ENCODE data around the gene ADAMTS6.

ADAMTS6 gene

DNA sequence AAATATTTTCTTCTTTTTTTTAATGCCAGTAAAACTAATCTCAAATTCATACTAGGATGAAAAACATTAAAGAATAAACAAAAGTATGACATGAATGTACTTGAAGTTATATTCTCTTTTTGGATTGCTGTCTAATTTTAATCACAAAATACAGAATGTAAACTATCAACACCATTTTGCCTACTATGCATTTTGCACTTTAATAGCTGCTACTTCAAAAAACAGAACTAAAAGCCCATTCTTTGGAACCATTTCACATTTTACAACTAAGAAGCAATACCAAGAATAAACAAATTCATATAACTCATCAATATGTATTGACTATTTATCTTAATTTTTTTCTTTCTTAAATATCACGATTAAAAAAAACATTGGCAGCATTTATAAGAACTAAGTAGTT, 58.1 kb downstream of the ADAMTS6 start:
- no peak for DNase-seq (ENCODE audit: extremely low spot score)
- POLR2A ChIA-PET: no interaction called here
- TF ChIP-seq ELF4 (IDR thresholded peaks at IDR 0.05): no peak
- no peak for TF ChIP-seq SP1 (IDR thresholded peaks at IDR 0.05)
- no peak for TF ChIP-seq CTBP1 (IDR thresholded peaks at IDR 0.05; ENCODE audit: borderline replicate concordance)
- TF ChIP-seq FOXK2 (IDR thresholded peaks at IDR 0.05): no peak
- TF ChIP-seq TARDBP (IDR thresholded peaks at IDR 0.05): no peak
- no peak for TF ChIP-seq LEF1 (IDR thresholded peaks at IDR 0.05; ENCODE audit: borderline replicate concordance)
- TF ChIP-seq, protein P1, sequence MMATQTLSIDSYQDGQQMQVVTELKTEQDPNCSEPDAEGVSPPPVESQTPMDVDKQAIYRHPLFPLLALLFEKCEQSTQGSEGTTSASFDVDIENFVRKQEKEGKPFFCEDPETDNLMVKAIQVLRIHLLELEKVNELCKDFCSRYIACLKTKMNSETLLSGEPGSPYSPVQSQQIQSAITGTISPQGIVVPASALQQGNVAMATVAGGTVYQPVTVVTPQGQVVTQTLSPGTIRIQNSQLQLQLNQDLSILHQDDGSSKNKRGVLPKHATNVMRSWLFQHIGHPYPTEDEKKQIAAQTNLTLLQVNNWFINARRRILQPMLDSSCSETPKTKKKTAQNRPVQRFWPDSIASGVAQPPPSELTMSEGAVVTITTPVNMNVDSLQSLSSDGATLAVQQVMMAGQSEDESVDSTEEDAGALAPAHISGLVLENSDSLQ (IDR thresholded peaks at IDR 0.05): no peak
- no peak for TF ChIP-seq BHLHE40 (IDR thresholded peaks at IDR 0.05; ENCODE audit: borderline replicate concordance)
- no peak for TF ChIP-seq SUZ12 (IDR thresholded peaks at IDR 0.05)
- no peak for TF ChIP-seq FOXA1 (IDR thresholded peaks at IDR 0.05)
- no peak for TF ChIP-seq HDGF (IDR thresholded peaks at IDR 0.05; ENCODE audit: borderline replicate concordance)
- no peak for TF ChIP-seq NFRKB (IDR thresholded peaks at IDR 0.05)
- CTCF ChIA-PET: interaction anchor here (0.7 kb wide), 1 partner anchor 17 kb away, joined by 3 read pairs; no protein-coding TSS in a partner anchor

DNA sequence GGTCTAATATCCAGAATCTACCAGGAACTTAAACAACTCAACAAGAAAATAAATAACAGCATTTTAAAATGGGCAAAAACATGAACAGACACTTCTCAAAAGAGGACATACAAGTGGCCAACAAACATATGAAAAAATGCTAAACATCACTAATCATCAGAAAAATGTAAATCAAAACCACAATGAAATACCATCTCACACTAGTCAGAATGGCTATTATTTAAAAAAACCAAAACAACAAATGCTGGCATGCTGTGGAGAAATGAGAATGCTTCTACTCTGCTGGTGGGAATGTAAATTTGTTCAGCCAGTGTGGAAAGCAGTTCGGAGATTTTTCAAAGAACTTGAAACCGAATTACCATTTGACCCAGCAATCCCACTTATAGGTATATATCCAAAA, 63.1 kb downstream of the ADAMTS6 start:
- ChIA-PET CTCF (no interaction called here), POLR2A (no interaction called here)
- TF ChIP-seq L3MBTL2 (conservative IDR thresholded peaks at IDR 0.05) (no peak), SP1 (IDR thresholded peaks at IDR 0.05) (no peak), BHLHE40 (IDR thresholded peaks at IDR 0.05; ENCODE audit: borderline replicate concordance) (no peak), HDGF (IDR thresholded peaks at IDR 0.05; ENCODE audit: borderline replicate concordance) (no peak), CTBP1 (IDR thresholded peaks at IDR 0.05; ENCODE audit: borderline replicate concordance) (no peak), FOXA1 (IDR thresholded peaks at IDR 0.05) (no peak), FOXK2 (IDR thresholded peaks at IDR 0.05) (no peak), LEF1 (IDR thresholded peaks at IDR 0.05; ENCODE audit: borderline replicate concordance) (no peak), FOXM1 (IDR thresholded peaks at IDR 0.05; ENCODE audit: borderline replicate concordance) (no peak), NFRKB (IDR thresholded peaks at IDR 0.05) (no peak), ZNF384 (IDR thresholded peaks at IDR 0.05) (no peak), ELF4 (IDR thresholded peaks at IDR 0.05) (no peak), ARNT (IDR thresholded peaks at IDR 0.05) (no peak), TARDBP (IDR thresholded peaks at IDR 0.05) (no peak), SUZ12 (IDR thresholded peaks at IDR 0.05) (no peak)
- TF ChIP-seq, protein P1 (IDR thresholded peaks at IDR 0.05): no peak
- DNase-seq (ENCODE audit: extremely low spot score): no peak

DNA sequence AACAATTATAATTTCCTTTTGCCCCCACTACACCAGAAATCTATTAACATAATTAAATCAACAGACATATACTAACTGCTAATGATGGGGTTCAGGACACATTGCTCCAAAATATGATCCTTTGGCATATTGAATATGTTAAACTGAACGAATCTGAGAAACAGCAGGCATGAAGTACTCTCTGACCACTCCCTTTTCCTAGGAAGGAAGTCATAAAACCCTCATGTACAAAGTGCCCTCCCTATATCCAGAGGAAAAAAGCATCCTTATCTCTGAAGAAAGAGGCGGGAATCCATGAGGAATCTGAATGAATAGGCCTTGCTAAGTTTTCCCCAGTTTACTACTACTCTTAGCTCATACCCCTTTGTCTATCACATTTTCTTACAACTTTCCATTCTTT, 67.9 kb downstream of the ADAMTS6 start:
- ChIA-PET POLR2A (no interaction called here), CTCF (no interaction called here)
- DNase-seq (ENCODE audit: extremely low spot score): no peak
- no peak for TF ChIP-seq HDGF (IDR thresholded peaks at IDR 0.05; ENCODE audit: borderline replicate concordance)
- no peak for TF ChIP-seq SP1 (IDR thresholded peaks at IDR 0.05)
- TF ChIP-seq ARNT (IDR thresholded peaks at IDR 0.05): no peak
- TF ChIP-seq TARDBP (IDR thresholded peaks at IDR 0.05): no peak
- TF ChIP-seq CTBP1 (IDR thresholded peaks at IDR 0.05; ENCODE audit: borderline replicate concordance): no peak
- TF ChIP-seq, protein P1 (IDR thresholded peaks at IDR 0.05): no peak
- no peak for TF ChIP-seq ZNF384 (IDR thresholded peaks at IDR 0.05)
- no peak for TF ChIP-seq FOXK2 (IDR thresholded peaks at IDR 0.05)
- TF ChIP-seq ELF4 (IDR thresholded peaks at IDR 0.05): no peak
- TF ChIP-seq NFRKB (IDR thresholded peaks at IDR 0.05): no peak
- no peak for TF ChIP-seq FOXM1 (IDR thresholded peaks at IDR 0.05; ENCODE audit: borderline replicate concordance)
- TF ChIP-seq LEF1 (IDR thresholded peaks at IDR 0.05; ENCODE audit: borderline replicate concordance): no peak
- no peak for TF ChIP-seq BHLHE40 (IDR thresholded peaks at IDR 0.05; ENCODE audit: borderline replicate concordance)
- TF ChIP-seq SUZ12 (IDR thresholded peaks at IDR 0.05): no peak
- no peak for TF ChIP-seq FOXA1 (IDR thresholded peaks at IDR 0.05)
- no peak for TF ChIP-seq L3MBTL2 (conservative IDR thresholded peaks at IDR 0.05)

DNA sequence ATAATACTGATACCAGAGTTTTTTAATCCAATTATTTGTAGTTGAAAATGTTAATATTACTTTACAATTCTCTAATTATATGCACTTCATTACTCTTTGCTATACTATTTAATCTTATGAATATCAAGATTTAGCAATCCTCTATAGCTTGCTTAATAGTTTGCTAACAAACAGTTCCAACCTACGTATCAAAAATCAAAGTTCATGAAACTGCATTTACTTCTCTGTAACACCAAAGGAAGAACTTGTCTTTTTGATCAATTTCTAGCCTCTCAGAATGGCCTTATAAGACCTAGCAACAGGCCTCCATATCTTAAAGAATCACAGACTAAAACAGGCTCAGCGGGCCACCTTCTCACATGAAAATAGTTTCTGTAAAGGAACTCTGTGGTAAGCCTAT, 68.9 kb downstream of the ADAMTS6 start:
- no peak for TF ChIP-seq L3MBTL2 (conservative IDR thresholded peaks at IDR 0.05)
- TF ChIP-seq LEF1 (IDR thresholded peaks at IDR 0.05; ENCODE audit: borderline replicate concordance): no peak
- TF ChIP-seq NFRKB (IDR thresholded peaks at IDR 0.05): no peak
- TF ChIP-seq TARDBP (IDR thresholded peaks at IDR 0.05): no peak
- no peak for TF ChIP-seq FOXM1 (IDR thresholded peaks at IDR 0.05; ENCODE audit: borderline replicate concordance)
- TF ChIP-seq FOXK2 (IDR thresholded peaks at IDR 0.05): no peak
- no peak for TF ChIP-seq BHLHE40 (IDR thresholded peaks at IDR 0.05; ENCODE audit: borderline replicate concordance)
- TF ChIP-seq SUZ12 (IDR thresholded peaks at IDR 0.05): no peak
- TF ChIP-seq, protein P1 (IDR thresholded peaks at IDR 0.05): no peak
- no peak for TF ChIP-seq CTBP1 (IDR thresholded peaks at IDR 0.05; ENCODE audit: borderline replicate concordance)
- TF ChIP-seq FOXA1 (IDR thresholded peaks at IDR 0.05): no peak
- TF ChIP-seq HDGF (IDR thresholded peaks at IDR 0.05; ENCODE audit: borderline replicate concordance): no peak
- TF ChIP-seq ARNT (IDR thresholded peaks at IDR 0.05): no peak
- TF ChIP-seq ELF4 (IDR thresholded peaks at IDR 0.05): no peak
- no peak for TF ChIP-seq ZNF384 (IDR thresholded peaks at IDR 0.05)
- no peak for TF ChIP-seq SP1 (IDR thresholded peaks at IDR 0.05)
- ChIA-PET CTCF (no interaction called here), POLR2A (no interaction called here)
- no peak for DNase-seq (ENCODE audit: extremely low spot score)

DNA sequence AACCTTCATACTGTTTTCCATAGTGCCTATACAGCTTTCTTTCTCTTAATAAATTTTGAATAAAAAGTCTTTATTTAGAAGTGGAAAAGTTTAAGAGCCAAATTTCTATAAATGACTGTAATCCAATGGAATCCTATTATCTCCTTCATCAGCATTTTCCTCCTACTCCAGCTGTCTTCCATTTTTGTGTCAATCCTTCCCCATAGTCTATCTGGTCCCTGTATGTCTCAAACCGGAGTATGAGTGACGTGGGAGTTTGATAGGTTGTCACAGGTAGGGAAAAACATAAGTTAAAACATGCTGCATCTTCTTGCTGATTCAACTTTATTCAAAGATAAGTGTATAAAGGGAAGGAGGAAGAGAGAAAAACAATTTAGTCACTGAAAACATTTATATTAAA, 70.4 kb downstream of the ADAMTS6 start:
- CTCF ChIA-PET: no interaction called here
- TF ChIP-seq ARNT (IDR thresholded peaks at IDR 0.05): no peak
- POLR2A ChIA-PET: no interaction called here
- no peak for DNase-seq (ENCODE audit: extremely low spot score)
